T-helper 22 cell (primary cell): Measurements from ENCODE around the gene CPXCR1.
"Not testable (repeated sequence)": the region's sequence is repeated elsewhere in the genome, so short reads cannot be mapped to it uniquely, and the experiment has no call there.

Experiments
- DNase-seq: peaks from one replicate; pipeline ENCODE4 v3.0.0-alpha.2; 2020; ENCODE audit warnings: low read depth

The CPXCR1 gene

DNA sequence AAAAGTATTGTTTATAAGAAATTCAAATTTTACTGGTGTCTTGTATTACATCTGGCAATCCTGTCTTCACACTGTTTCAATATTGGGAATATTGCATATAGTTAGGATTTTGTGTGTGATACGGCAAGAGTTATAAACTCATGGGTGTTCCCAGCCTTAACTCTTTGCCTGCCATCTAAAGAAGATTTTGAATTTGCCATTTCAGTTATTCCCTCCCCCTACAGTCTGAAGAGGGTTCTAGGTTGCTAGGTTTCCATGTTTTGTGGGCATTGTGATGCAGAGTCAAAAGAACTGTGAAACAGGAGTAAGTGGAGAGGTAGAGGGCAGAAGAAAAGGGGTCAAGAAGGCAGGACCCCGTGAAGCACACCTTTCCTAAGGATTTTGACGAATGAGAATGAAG is at the start of gene CPXCR1:
TSS of gene CPXCR1 (plus strand) at position 301 of the 400 bp plus-strand sequence. CDS start 6,190 bp downstream, outside the sequence.
- no peak for DNase-seq

DNA sequence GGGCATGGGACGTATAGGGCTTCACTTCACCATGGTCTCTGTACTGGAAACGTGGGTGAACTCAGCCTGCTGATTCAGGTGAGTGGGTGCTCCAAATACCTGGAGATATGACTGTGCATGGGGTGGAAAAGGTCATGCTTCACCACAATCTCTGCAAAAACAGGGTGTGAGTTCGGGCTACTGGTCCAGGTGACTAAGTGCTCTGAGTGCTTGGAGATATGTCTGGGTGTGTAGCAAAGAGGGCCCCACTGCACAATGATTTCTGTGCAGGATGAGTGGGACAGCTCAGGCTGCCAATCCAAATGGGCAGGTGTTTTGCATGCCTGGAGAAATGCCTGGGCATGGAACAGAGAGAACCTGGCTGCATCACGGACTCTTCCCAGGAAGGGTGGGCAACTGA is 11.2 kb upstream of the CPXCR1 start:
- no peak for DNase-seq

DNA sequence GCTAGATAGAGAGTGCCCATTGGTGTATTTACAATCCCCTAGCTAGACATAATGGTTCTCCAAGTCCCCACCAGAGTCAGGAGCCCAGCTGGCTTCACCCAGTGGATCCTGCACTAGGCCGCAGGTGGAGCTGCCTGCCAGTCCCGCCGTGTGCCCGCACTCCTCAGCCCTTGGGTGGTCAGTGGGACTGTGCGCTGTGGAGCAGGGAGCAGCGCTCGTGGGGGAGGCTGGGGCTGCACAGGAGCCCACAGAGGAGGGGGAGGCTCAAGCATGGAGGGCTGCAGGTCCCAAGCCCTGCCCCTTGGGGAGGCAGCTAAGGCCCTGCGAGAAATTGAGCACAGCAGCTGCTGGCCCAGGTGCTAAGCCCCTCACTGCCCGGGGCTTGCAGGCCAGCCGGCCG is 810 bp upstream of the CPXCR1 start:
- not testable (repeated sequence) for DNase-seq

DNA sequence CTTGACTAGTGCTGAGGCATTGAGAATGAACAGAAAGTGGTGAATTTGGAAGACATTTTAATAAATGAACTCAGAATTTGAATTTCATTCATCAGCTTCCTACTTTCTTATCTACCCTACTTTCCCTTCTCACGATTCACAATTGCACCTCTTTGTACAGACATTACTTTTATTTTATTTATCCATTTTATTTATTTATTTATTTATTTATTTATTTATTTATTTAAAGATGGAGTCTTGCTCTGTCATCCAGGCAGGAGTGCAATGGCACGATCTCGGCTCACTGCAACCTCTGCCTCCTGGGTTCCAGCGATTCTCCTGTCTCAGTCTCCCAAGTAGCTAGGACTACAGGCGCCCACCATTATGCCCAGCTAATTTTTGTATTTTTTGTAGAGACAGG is 5.3 kb downstream of the CPXCR1 start:
- DNase-seq = not testable (repeated sequence)

DNA sequence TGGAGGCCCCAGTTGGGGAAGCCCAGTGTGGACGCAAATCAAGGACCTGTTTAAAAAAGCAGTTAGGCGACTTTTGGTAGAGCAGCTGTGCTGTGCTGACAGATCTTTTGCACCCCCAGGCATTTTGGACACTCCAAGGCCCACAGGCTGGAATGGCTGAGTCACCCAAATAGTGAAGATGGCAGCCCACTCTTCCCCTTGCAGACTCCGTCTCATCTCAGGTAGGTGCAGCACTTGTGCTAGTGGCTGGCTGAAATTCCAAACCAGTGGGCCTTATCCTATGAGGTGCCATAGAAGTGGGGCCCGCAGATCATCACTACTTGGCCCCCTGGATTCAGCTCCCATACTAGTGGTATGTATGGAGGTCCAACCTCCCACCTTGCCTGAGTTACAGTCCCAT is 42.8 kb downstream of the CPXCR1 start:
- DNase-seq = no peak
